ENCODE results near the gene GSTA4.
"Not testable (repeated sequence)": the region's sequence is repeated elsewhere in the genome, so short reads cannot be mapped to it uniquely, and the experiment has no call there.

Gene GSTA4

DNA sequence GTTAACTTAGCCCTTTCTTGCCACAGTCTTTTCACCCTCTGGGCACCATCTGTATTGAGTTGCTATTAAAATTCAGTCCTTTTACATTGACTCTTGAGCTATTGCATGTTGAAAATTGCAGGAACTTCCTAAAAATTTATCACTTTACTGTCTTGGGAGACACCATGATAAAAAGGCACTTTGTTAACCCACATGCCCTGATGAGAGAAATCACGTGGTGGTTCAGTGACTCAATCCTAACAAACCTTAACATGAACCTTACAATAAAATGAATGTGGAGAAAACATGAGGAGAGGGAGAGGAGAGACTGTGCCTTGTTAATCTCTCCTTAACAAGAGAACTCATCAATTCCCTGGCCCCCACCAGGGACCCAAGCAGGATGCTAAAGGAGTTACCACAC lies 30.8 kb downstream of the GSTA4 start:
- no peak overlapping the region for H3K9ac ChIP-seq (ENCODE audit: insufficient read length)
- H3K27ac ChIP-seq, result no peak overlapping the region
- no peaks in the 10 kb centered on the region for H3K36me3 ChIP-seq (ENCODE audit: insufficient read depth, low read length)
- no peak overlapping the region for H3K4me3 ChIP-seq
- TF ChIP-seq POLR2AphosphoS5 (IDR thresholded peaks at IDR 0.05; ENCODE audit: borderline replicate concordance, low read depth, low read length) (no peak), EZH2 (IDR thresholded peaks at IDR 0.05) (no peak), FOXP2 (optimal IDR thresholded peaks at IDR 0.05; ENCODE audit: control extremely low read depth, extremely low read length, insufficient read depth) (no peak)
- H3K9me3 ChIP-seq (ENCODE audit: low read depth, low read length), result no peaks in the 10 kb centered on the region
- DNase-seq (ENCODE audit: low read depth, low spot score), result no peak

DNA sequence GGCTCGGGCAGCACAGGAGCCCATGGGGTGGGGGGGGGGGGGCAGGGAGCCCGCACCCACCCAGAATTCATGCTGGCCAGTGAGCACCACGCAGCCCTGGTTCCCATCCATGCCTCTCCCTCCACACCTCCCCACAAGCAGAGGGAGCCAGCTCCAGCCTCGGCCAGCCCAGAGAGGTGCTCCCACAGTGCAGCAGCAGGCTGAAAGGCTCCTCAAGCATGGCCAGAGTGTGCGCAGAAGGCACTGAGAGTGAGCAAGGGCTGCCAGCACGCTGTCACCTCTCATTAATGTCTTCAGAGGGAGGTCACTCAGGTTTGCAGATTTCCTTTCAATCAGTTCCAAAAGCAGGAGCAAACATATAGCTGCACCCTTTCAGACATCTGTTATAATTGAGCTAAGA lies 32.4 kb downstream of the GSTA4 start:
- H3K27ac ChIP-seq, result no peak overlapping the region
- no peak overlapping the region for H3K4me3 ChIP-seq
- DNase-seq (ENCODE audit: low read depth, low spot score), result no peak
- no peaks in the 10 kb centered on the region for H3K9me3 ChIP-seq (ENCODE audit: low read depth, low read length)
- no peak overlapping the region for H3K9ac ChIP-seq (ENCODE audit: insufficient read length)
- no peaks in the 10 kb centered on the region for H3K36me3 ChIP-seq (ENCODE audit: insufficient read depth, low read length)
- TF ChIP-seq EZH2 (IDR thresholded peaks at IDR 0.05) (no peak), POLR2AphosphoS5 (IDR thresholded peaks at IDR 0.05; ENCODE audit: borderline replicate concordance, low read depth, low read length) (no peak), FOXP2 (optimal IDR thresholded peaks at IDR 0.05; ENCODE audit: control extremely low read depth, extremely low read length, insufficient read depth) (no peak)

DNA sequence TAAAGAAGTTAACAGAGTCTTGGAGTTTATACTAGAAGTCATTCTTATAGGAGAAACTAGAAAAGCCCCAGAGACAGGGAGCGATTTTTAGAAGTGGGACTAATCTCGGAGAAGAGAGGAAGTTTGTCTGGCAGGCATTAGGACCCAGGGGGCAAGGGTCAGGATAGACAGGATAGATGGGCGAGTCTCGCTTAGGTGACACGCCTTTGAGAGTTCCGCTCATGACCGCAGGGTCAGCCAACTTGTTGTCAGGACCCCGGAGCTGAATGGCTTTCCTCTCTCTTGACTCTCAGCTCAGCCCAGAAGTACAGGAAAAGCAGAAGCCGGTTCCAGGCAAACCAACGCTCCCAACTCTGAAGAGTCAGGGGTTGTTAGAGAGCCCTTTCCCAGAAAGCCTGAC lies 34.1 kb downstream of the GSTA4 start:
- not testable (repeated sequence) for DNase-seq (ENCODE audit: low read depth, low spot score); H3K4me3 ChIP-seq; H3K9me3 ChIP-seq (ENCODE audit: low read depth, low read length); H3K27ac ChIP-seq; H3K9ac ChIP-seq (ENCODE audit: insufficient read length); H3K36me3 ChIP-seq (ENCODE audit: insufficient read depth, low read length)

DNA sequence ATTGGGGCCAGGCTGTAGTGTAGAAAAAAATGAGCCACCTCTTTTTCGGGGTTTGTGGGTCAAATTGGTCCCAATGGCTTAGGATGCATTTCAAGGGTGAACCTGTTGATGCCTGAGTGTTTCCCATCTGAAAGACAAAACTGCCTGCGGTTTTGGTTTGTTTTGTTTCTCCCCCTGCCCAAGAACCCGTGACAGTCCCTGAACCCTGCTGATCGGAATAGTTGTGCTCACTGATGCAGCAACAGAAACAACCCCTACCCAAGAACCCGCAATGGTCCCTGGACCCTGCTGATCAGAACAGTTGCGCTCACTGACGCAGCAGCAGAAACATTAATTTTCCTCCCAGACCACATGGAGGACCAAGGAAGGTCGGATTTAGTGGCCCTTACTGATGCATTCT lies 34.9 kb downstream of the GSTA4 start:
- H3K27ac ChIP-seq; H3K4me3 ChIP-seq; H3K9me3 ChIP-seq (ENCODE audit: low read depth, low read length); H3K36me3 ChIP-seq (ENCODE audit: insufficient read depth, low read length); DNase-seq (ENCODE audit: low read depth, low spot score); H3K9ac ChIP-seq (ENCODE audit: insufficient read length): not testable (repeated sequence)

GRCh38 chr6:52958546-52959255 lies 36.4 kb downstream of the GSTA4 start:
- no peaks in the 10 kb centered on the region for H3K36me3 ChIP-seq (ENCODE audit: insufficient read depth, low read length)
- no peak for TF ChIP-seq EZH2 (IDR thresholded peaks at IDR 0.05)
- TF ChIP-seq POLR2AphosphoS5 (IDR thresholded peaks at IDR 0.05; ENCODE audit: borderline replicate concordance, low read depth, low read length), result no peak
- no peak for TF ChIP-seq FOXP2 (optimal IDR thresholded peaks at IDR 0.05; ENCODE audit: control extremely low read depth, extremely low read length, insufficient read depth)
- H3K4me3 ChIP-seq, result no peak overlapping the region
- DNase-seq (ENCODE audit: low read depth, low spot score), result no peak
- no peak overlapping the region for H3K27ac ChIP-seq
- no peak overlapping the region for H3K9ac ChIP-seq (ENCODE audit: insufficient read length)
- no peaks in the 10 kb centered on the region for H3K9me3 ChIP-seq (ENCODE audit: low read depth, low read length)

DNA sequence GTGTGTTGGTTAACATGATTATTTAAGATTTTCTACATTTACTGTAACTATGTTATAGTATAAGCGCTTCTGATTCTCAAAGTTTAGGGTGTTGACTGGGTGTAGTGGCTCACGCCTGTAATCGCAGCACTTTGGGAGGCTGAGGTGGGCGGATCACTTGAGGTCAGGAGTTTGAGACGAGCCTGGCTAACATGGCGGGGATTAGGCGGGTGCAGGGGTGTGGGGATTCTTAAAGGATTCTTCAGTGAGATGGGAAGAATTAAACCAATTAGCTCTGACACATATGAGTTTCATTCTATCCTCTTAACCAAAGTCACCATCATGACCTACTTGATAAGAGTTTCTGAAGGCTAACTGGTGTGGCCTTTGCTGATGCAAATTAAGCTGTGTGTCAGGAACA lies 39.2 kb downstream of the GSTA4 start:
- H3K36me3 ChIP-seq (ENCODE audit: insufficient read depth, low read length), result no peaks in the 10 kb centered on the region
- H3K9me3 ChIP-seq (ENCODE audit: low read depth, low read length), result no peaks in the 10 kb centered on the region
- H3K27ac ChIP-seq, result no peak overlapping the region
- TF ChIP-seq EZH2 (IDR thresholded peaks at IDR 0.05) (no peak), FOXP2 (optimal IDR thresholded peaks at IDR 0.05; ENCODE audit: control extremely low read depth, extremely low read length, insufficient read depth) (no peak), POLR2AphosphoS5 (IDR thresholded peaks at IDR 0.05; ENCODE audit: borderline replicate concordance, low read depth, low read length) (no peak)
- no peak overlapping the region for H3K4me3 ChIP-seq
- no peak overlapping the region for H3K9ac ChIP-seq (ENCODE audit: insufficient read length)
- DNase-seq (ENCODE audit: low read depth, low spot score), result no peak

- TF ChIP-seq FOXP2 (optimal IDR thresholded peaks at IDR 0.05; ENCODE audit: control extremely low read depth, extremely low read length, insufficient read depth) (no peak), EZH2 (IDR thresholded peaks at IDR 0.05) (no peak), POLR2AphosphoS5 (IDR thresholded peaks at IDR 0.05; ENCODE audit: borderline replicate concordance, low read depth, low read length) (no peak)
- H3K36me3 ChIP-seq (ENCODE audit: insufficient read depth, low read length), result no peaks in the 10 kb centered on the region
- no peak overlapping the region for H3K4me3 ChIP-seq
- no peak overlapping the region for H3K9ac ChIP-seq (ENCODE audit: insufficient read length)
- H3K9me3 ChIP-seq (ENCODE audit: low read depth, low read length), result no peaks in the 10 kb centered on the region
- no peak for DNase-seq (ENCODE audit: low read depth, low spot score)
- H3K27ac ChIP-seq, result no peak overlapping the region
Observed at GRCh38 chr6:52953911-52954839, 40.9 kb downstream of the GSTA4 start.

GRCh38 chr6:52946306-52946705 lies 48.8 kb downstream of the GSTA4 start:
- H3K4me3 ChIP-seq, result no peak overlapping the region
- TF ChIP-seq POLR2AphosphoS5 (IDR thresholded peaks at IDR 0.05; ENCODE audit: borderline replicate concordance, low read depth, low read length) (no peak), EZH2 (IDR thresholded peaks at IDR 0.05) (no peak), FOXP2 (optimal IDR thresholded peaks at IDR 0.05; ENCODE audit: control extremely low read depth, extremely low read length, insufficient read depth) (no peak)
- no peaks in the 10 kb centered on the region for H3K36me3 ChIP-seq (ENCODE audit: insufficient read depth, low read length)

DNA sequence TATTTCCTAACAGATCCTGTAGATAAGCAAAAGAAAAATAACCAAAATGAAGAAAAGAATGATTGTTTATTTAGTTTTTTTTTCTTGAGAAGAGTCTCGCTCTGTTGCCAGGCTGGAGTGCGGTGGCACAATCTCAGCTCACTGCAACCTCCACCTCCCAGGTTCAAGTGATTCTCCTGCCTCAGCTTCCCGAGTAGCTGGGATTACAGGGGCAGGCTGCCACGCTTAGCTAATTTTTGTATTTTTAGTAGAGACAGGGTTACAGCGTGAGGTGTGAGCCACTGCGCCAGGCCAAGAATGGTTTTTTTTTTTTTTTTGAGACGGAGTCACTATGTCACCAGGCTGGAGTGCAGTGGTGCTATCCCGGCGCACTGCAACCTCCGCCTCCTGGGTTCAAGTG lies 52.3 kb downstream of the GSTA4 start:
- not testable (repeated sequence) for DNase-seq (ENCODE audit: low read depth, low spot score); H3K9ac ChIP-seq (ENCODE audit: insufficient read length); H3K36me3 ChIP-seq (ENCODE audit: insufficient read depth, low read length); H3K27ac ChIP-seq; H3K9me3 ChIP-seq (ENCODE audit: low read depth, low read length); H3K4me3 ChIP-seq

More at GRCh38 chr6:52946306-52946705, 48.8 kb downstream of the GSTA4 start:
- H3K9me3 ChIP-seq (ENCODE audit: low read depth, low read length), result no peaks in the 10 kb centered on the region
- no peak for DNase-seq (ENCODE audit: low read depth, low spot score)
- H3K9ac ChIP-seq (ENCODE audit: insufficient read length), result no peak overlapping the region
- no peak overlapping the region for H3K27ac ChIP-seq
